HEK293T (cell line): Measurements from ENCODE around the gene SMARCC1.
"Not testable (repeated sequence)": the region's sequence is repeated elsewhere in the genome, so short reads cannot be mapped to it uniquely, and the experiment has no call there.

Experiments
- CTCF ChIA-PET: fragments of 350-600 bp; formaldehyde crosslinking; extraction: SDS; loops from one replicate; lab custom pipeline; 2021; ENCODE audit warnings: antibody characterized with exemption, inconsistent platforms; lab: Yijun Ruan, JAX
- POLR2A ChIA-PET: fragments of 350-600 bp; formaldehyde crosslinking; extraction: SDS; loops from one replicate; lab custom pipeline; 2020; ENCODE audit warnings: antibody characterized with exemption, inconsistent platforms; lab: Yijun Ruan, JAX
- DNase-seq: peaks from one replicate; pipeline ENCODE4 v3.0.0; 2012; ENCODE audit warnings: mixed read lengths; ENCODE audit errors: extremely low spot score
- ARNT ChIP-seq: fragments of 450-650 bp; IDR thresholded peaks from 2 replicates; pipeline ENCODE4 v1.6.1; 2017; ENCODE audit warnings: mild to moderate bottlenecking
- BHLHE40 ChIP-seq: fragments of 450-650 bp; IDR thresholded peaks from 2 replicates; pipeline ENCODE4 v1.6.1; 2016; ENCODE audit warnings: mild to moderate bottlenecking, moderate library complexity, borderline replicate concordance
- CTBP1 ChIP-seq: fragments of 450-650 bp; IDR thresholded peaks from 2 replicates; pipeline ENCODE4 v1.6.1; 2016; ENCODE audit warnings: borderline replicate concordance
- ELF4 ChIP-seq: fragments of 450-650 bp; IDR thresholded peaks from 2 replicates; pipeline ENCODE4 v1.6.1; 2017; ENCODE audit warnings: antibody characterized with exemption
- FOXA1 ChIP-seq: fragments of 450-650 bp; IDR thresholded peaks from 2 replicates; pipeline ENCODE4 v1.6.1; 2016; ENCODE audit warnings: mild to moderate bottlenecking
- FOXK2 ChIP-seq: fragments of 450-650 bp; IDR thresholded peaks from 2 replicates; pipeline ENCODE4 v1.6.1; 2016; ENCODE audit warnings: mild to moderate bottlenecking
- FOXM1 ChIP-seq: fragments of 450-650 bp; IDR thresholded peaks from 2 replicates; pipeline ENCODE4 v1.6.1; 2017; ENCODE audit warnings: mild to moderate bottlenecking, borderline replicate concordance
- HDGF ChIP-seq: fragments of 450-650 bp; IDR thresholded peaks from 2 replicates; pipeline ENCODE4 v1.6.1; 2017; ENCODE audit warnings: antibody characterized with exemption, borderline replicate concordance
- L3MBTL2 ChIP-seq: fragments of 450-650 bp; conservative IDR thresholded peaks from 2 replicates; pipeline ENCODE4 v1.6.1; 2016; ENCODE audit warnings: mild to moderate bottlenecking
- LEF1 ChIP-seq: fragments of 450-650 bp; IDR thresholded peaks from 2 replicates; pipeline ENCODE4 v1.6.1; 2017; ENCODE audit warnings: mild to moderate bottlenecking, borderline replicate concordance
- NFRKB ChIP-seq: fragments of 450-650 bp; IDR thresholded peaks from 2 replicates; pipeline ENCODE4 v1.6.1; 2016; ENCODE audit warnings: mild to moderate bottlenecking, moderate library complexity
- SP1 ChIP-seq: fragments of 450-650 bp; IDR thresholded peaks from 2 replicates; pipeline ENCODE4 v1.6.1; 2017
- SUZ12 ChIP-seq: fragments of 450-650 bp; IDR thresholded peaks from 2 replicates; pipeline ENCODE4 v1.6.1; 2016; ENCODE audit warnings: mild to moderate bottlenecking
- TARDBP ChIP-seq: fragments of 450-650 bp; IDR thresholded peaks from 2 replicates; pipeline ENCODE4 v1.6.1; 2016
- ZNF384 ChIP-seq: fragments of 450-650 bp; IDR thresholded peaks from 2 replicates; pipeline ENCODE4 v1.6.1; 2016
- TF ChIP-seq, protein P1 (sequence below): fragments of 450-650 bp; IDR thresholded peaks from 2 replicates; pipeline ENCODE4 v1.6.1; 2016

The SMARCC1 gene

DNA sequence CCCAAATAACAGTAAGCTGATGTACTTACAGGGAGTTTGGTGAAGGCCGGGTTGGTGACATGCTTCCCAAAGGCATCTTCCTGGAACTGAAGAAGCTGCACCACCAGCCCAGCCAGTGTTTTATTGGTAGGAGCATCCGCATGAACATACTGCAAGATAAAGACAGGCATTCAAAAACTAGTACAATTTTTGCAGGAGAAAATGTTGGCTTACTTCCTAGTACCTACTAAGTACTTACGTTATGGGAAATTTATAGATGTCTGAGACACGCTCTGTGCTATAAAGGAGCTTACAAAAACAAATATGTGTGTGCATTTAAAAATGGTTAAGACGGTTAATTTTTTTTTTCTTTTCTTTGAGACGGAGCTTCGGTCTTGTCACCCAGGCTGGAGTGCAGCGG is 8.9 kb downstream of the SMARCC1 start:
- TF ChIP-seq LEF1 (no peak), ELF4 (no peak), L3MBTL2 (no peak), FOXK2 (no peak), TARDBP (no peak), SP1 (no peak), SUZ12 (no peak), FOXM1 (no peak), BHLHE40 (no peak), FOXA1 (no peak), ZNF384 (no peak), CTBP1 (no peak), ARNT (no peak), HDGF (no peak)
- TF ChIP-seq, protein P1, sequence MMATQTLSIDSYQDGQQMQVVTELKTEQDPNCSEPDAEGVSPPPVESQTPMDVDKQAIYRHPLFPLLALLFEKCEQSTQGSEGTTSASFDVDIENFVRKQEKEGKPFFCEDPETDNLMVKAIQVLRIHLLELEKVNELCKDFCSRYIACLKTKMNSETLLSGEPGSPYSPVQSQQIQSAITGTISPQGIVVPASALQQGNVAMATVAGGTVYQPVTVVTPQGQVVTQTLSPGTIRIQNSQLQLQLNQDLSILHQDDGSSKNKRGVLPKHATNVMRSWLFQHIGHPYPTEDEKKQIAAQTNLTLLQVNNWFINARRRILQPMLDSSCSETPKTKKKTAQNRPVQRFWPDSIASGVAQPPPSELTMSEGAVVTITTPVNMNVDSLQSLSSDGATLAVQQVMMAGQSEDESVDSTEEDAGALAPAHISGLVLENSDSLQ = no peak
- CTCF ChIA-PET = interaction anchor here (0.6 kb wide), 1 partner anchor 34 kb away, joined by 5 read pairs; no protein-coding TSS in a partner anchor
- POLR2A ChIA-PET = no interaction called here
- no peak for DNase-seq

DNA sequence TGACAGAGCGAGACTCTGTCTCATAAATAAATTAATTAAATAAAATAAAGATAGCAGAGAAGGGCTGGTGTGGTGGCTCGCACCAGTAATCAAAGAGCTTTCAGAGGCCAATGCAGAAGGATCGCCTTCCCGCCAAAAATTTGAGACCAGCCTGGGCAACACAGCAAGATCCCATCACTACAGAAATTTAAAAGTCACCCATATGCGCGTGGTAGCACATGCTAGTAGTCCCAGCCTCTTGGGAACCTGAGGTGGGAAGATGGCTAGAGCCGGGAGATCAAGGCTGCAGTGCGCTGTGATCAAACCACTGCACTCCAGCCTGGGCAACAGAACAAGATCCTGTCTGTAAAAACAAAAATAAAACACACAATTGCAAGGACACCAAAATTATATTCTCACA is 9.6 kb downstream of the SMARCC1 start:
- ChIA-PET CTCF (interaction anchor here (0.6 kb wide), 1 partner anchor 243 kb away, joined by 3 read pairs; no protein-coding TSS in a partner anchor), POLR2A (no interaction called here)
- TF ChIP-seq NFRKB (no peak), ELF4 (no peak), BHLHE40 (no peak), L3MBTL2 (no peak), FOXK2 (no peak), FOXA1 (no peak), TARDBP (no peak), LEF1 (no peak), HDGF (no peak), ZNF384 (no peak), ARNT (no peak), FOXM1 (no peak), SUZ12 (no peak), SP1 (no peak), CTBP1 (no peak)
- TF ChIP-seq, protein P1 = no peak
- no peak for DNase-seq

DNA sequence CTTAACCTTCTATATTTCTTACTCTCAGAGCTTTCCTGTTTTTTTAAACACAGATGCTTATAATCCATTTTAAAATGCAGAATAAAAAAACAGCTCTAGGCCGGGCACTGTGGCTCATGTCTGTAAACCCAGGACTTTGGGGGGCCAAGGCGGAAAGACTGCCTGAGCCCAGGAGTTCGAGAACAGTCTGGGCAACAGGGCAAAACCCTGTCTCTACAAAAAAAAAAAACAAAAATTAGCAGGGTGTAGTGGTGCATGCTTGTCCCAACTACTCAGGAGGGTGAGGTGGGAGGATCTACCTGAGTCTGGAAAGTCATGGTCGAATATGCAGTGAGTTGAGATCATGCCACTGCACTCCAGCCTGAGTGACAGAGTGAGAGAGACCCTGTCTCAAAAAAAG is 15.5 kb downstream of the SMARCC1 start:
- ChIA-PET POLR2A (no interaction called here), CTCF (no interaction called here)
- TF ChIP-seq SP1 (no peak), ARNT (no peak), HDGF (no peak), CTBP1 (no peak), LEF1 (no peak), L3MBTL2 (no peak), ZNF384 (no peak), FOXM1 (no peak)
- TF ChIP-seq, protein P1 = no peak
- no peak for DNase-seq

DNA sequence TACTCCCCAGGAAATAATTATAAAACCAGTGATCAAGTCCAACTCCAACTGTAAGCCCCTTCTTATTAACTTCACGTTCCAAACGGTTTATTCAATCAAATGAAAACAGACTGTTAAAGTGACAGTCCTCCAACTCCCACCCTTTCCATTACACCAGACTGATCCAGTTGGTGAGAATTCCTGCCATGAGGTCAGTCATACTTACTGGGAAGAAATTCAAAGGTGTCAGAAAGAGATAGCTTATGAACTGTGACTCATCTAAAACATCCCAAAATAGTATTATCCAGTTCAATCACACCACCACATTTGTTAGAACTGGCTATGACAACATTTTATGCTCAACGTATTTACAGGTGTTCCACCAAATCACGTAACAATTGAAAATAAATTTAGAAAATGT is 19.5 kb downstream of the SMARCC1 start:
- ChIA-PET CTCF (no interaction called here), POLR2A (no interaction called here)
- DNase-seq = no peak
- no peak for TF ChIP-seq SUZ12
- no peak for TF ChIP-seq FOXA1
- TF ChIP-seq CTBP1 = no peak
- TF ChIP-seq ELF4 = no peak
- TF ChIP-seq LEF1 = no peak
- no peak for TF ChIP-seq FOXK2

DNA sequence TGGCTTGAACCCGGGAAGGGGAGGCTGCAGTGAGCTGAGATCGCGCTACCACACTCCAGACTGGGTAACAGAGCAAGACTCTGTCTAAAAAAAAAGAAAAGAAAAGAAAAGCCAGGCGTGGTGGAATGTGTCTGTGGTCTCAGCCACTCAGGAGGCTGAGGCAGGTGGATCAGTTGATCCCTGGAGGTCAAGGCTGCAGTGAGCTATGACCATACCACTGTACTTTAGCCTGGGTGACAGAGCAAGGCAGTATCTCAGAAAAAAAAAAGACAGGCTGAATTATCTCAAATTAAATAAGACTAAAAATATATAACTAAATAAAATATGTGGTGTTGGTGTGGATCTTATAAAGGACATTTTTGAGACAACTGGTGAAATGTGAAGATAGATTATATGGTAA is 20.6 kb downstream of the SMARCC1 start:
- DNase-seq = no peak
- ChIA-PET POLR2A (no interaction called here), CTCF (interaction anchor here (0.6 kb wide), 1 partner anchor 647 kb away, joined by 4 read pairs; no protein-coding TSS in a partner anchor)
- no peak for TF ChIP-seq FOXK2
- TF ChIP-seq TARDBP = no peak
- TF ChIP-seq FOXA1 = no peak
- no peak for TF ChIP-seq ZNF384
- TF ChIP-seq HDGF = no peak
- no peak for TF ChIP-seq ARNT
- TF ChIP-seq CTBP1 = no peak
- TF ChIP-seq, protein P1 = no peak
- TF ChIP-seq LEF1 = no peak
- no peak for TF ChIP-seq SUZ12
- TF ChIP-seq SP1 = no peak
- no peak for TF ChIP-seq BHLHE40
- TF ChIP-seq FOXM1 = no peak

DNA sequence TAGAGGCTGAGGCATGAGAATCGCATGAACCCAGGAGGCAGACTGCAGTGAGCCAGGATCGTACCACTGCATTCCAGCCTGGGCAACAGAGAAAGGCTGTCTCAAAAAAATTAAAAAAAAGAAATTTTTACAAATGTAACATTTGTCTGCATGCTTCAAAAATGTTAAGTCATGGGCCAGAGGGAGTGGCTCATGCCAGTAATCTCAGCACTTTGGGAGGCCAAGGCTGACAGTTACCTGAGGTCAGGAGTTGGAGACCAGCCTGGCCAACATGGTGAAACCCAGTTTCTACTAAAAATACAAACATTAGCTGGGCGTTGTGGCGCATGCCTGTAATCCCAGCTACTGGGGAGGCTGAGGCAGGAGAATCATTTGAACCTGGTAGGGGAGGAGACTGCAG is 21.5 kb downstream of the SMARCC1 start:
- DNase-seq, POLR2A ChIA-PET, CTCF ChIA-PET: not testable (repeated sequence)
